Measurements from ENCODE around the gene DDX1.

DDX1 gene

GRCh38 chr2:15563227-15564100 lies 28.2 kb upstream of the DDX1 start:
- no peak for DNase-seq

GRCh38 chr2:15565392-15565791 lies 26.3 kb upstream of the DDX1 start:
- no peak for DNase-seq

- no peak for DNase-seq
Observed at GRCh38 chr2:15565994-15566671, 25.5 kb upstream of the DDX1 start.

- no peak for DNase-seq
Observed at GRCh38 chr2:15566912-15567311, 24.8 kb upstream of the DDX1 start.

GRCh38 chr2:15568874-15569273 lies 22.8 kb upstream of the DDX1 start:
- no peak for DNase-seq

GRCh38 chr2:15570104-15570503 lies 21.6 kb upstream of the DDX1 start:
- DNase-seq: no peak

GRCh38 chr2:15571729-15572128 lies 19.9 kb upstream of the DDX1 start:
- DNase-seq: no peak

GRCh38 chr2:15577071-15577735 lies 14.5 kb upstream of the DDX1 start:
- DNase-seq: peak; percentile 93

- no peak for DNase-seq
Observed at GRCh38 chr2:15579641-15580040, 12.0 kb upstream of the DDX1 start.

GRCh38 chr2:15580451-15580850 lies 11.2 kb upstream of the DDX1 start:
- no peak for DNase-seq

- no peak for DNase-seq
Observed at GRCh38 chr2:15582710-15583357, 8.8 kb upstream of the DDX1 start.

GRCh38 chr2:15583826-15584225 lies 7.8 kb upstream of the DDX1 start:
- no peak for DNase-seq

- no peak for DNase-seq
Observed at GRCh38 chr2:15584316-15584715, 7.4 kb upstream of the DDX1 start.

- no peak for DNase-seq
Observed at GRCh38 chr2:15584767-15585469, 6.8 kb upstream of the DDX1 start.

- peak; percentile 18 for DNase-seq
Observed at GRCh38 chr2:15588329-15588919, 3.2 kb upstream of the DDX1 start.

- DNase-seq: no peak
Observed at GRCh38 chr2:15591373-15591691, 336 bp upstream of the DDX1 start.

GRCh38 chr2:15593327-15593705 lies 1.6 kb downstream of the DDX1 start:
- DNase-seq: no peak

GRCh38 chr2:15594291-15595256 lies 2.9 kb downstream of the DDX1 start:
- no peak for DNase-seq

GRCh38 chr2:15595342-15595905 lies 3.8 kb downstream of the DDX1 start:
- no peak for DNase-seq

- no peak for DNase-seq
Observed at GRCh38 chr2:15595936-15596335, 4.3 kb downstream of the DDX1 start.

GRCh38 chr2:15596350-15596749 lies 4.7 kb downstream of the DDX1 start:
- DNase-seq: no peak

Measured in stimulated activated CD4-positive, alpha-beta T cell treated with anti-CD3 and anti-CD28 coated beads, Interleukin-4, amount 100 ng/mL, for 24 hours (primary cell).